ENCODE data around the gene APBB2.

- TF ChIP-seq CTCF (IDR thresholded peaks at IDR 0.05), result no peak
- no peak for TF ChIP-seq EP300 (IDR thresholded peaks at IDR 0.05)
- no peak for TF ChIP-seq POLR2A (IDR thresholded peaks at IDR 0.05; ENCODE audit: low read depth)
Measured at GRCh38 chr4:40829586-40829985, 384.8 kb downstream of the APBB2 start.

Data from esophagus muscularis mucosa (tissue), 4 donors.